BJ (cell line): ENCODE data around the gene MRPL28. TPM values are rescaled to one million over a fixed set of nuclear protein-coding genes. Genes with fewer than 3 reads are reported as not detected.
"Not testable (repeated sequence)": the region's sequence is repeated elsewhere in the genome, so short reads cannot be mapped to it uniquely, and the experiment has no call there.

ENCODE experiments used
- CTCF ChIA-PET: fragments of 350-600 bp; formaldehyde crosslinking; extraction: SDS; loops from one replicate; lab custom pipeline; 2021; ENCODE audit warnings: antibody characterized with exemption, inconsistent platforms; lab: Yijun Ruan, JAX
- POLR2A ChIA-PET: fragments of 300-600 bp; sonication (Branson Sonifier 250); formaldehyde crosslinking; extraction: SDS; loops from one replicate; lab custom pipeline; 2021; ENCODE audit warnings: antibody characterized with exemption; lab: Charles Lee
- DNase-seq: peaks from one replicate; pipeline ENCODE4 v3.0.0-alpha.2; 2011; ENCODE audit warnings: low read depth
- H3K27me3 ChIP-seq: 2 replicates; pipeline ENCODE4 v1.6.0; 2011; ENCODE audit warnings: low read length; ENCODE audit not compliant: control insufficient read depth, insufficient read depth
- H3K36me3 ChIP-seq: 2 replicates; pipeline ENCODE4 v1.5.1; 2011; ENCODE audit warnings: low read length; ENCODE audit not compliant: control insufficient read depth, insufficient read depth
- H3K4me3 ChIP-seq: 2 replicates; pipeline ENCODE4 v1.5.1; 2011; ENCODE audit warnings: low read depth, mild to moderate bottlenecking, control low read depth, low read length
- polyA plus RNA-seq: library from polyadenylated mRNA; depleted of rRNA; stranded (reverse); fragments of >200 nt; gene quantifications from 2 replicates; pipeline ENCODE4 v1.2.3, GENCODE V29; 2011
- TF ChIP-seq, protein P1 (sequence below): IDR thresholded peaks from 2 replicates; pipeline ENCODE4 v1.5.1; 2011; ENCODE audit warnings: low read depth, mild to moderate bottlenecking, control low read depth, inconsistent platforms, low read length, moderate library complexity; ENCODE audit not compliant: insufficient read depth

Gene MRPL28
- polyA plus RNA-seq, 1 experiment: 188 TPM

DNA sequence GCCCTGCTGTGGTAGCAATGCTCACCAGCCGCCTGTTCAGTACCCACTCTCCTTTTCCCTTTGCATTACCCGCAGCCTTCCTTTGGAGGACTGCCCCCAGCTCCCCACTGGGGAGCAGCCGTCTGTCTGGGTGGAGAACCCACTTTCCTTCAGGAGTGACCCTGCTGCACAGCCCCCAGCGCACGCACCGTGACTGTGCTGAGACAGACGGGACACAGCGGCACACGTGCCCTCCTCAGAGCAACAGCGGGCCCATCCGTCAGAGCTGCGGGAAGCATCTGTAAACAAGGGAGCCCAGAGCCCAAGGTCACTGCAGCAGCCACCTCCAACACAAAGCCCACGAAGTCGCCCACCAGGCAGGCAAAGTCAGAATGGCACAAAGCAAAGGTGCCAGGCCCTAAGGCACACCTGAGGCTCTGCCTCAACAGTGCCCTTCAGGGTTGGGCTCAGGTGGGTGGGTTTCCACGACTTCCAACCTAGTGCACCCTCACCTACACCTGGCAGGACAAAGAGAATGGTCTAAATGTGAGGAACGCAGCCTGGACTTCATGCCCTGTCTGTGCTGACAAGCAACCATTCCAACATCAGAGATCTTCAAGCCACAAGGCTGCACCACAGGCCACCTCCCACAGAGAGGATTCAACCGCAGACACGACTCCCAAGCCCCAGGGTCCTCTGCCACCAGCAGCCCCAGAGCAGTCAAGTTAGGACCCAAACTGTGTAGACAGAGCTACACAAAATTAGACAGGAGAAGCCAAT lies 27.7 kb downstream of the MRPL28 start:
- DNase-seq: no peak
- CTCF ChIA-PET: interaction anchor here (0.6 to 1.6 kb wide), 5 partner anchors 9 to 236 kb away, joined by 3 to 6 read pairs (median 3); no protein-coding TSS in a partner anchor
- POLR2A ChIA-PET: no interaction called here
- H3K27me3 ChIP-seq: no peaks in the 10 kb centered on the region
- H3K36me3 ChIP-seq: peaks cover 3% of the 10 kb centered on the region
- TF ChIP-seq, protein P1, sequence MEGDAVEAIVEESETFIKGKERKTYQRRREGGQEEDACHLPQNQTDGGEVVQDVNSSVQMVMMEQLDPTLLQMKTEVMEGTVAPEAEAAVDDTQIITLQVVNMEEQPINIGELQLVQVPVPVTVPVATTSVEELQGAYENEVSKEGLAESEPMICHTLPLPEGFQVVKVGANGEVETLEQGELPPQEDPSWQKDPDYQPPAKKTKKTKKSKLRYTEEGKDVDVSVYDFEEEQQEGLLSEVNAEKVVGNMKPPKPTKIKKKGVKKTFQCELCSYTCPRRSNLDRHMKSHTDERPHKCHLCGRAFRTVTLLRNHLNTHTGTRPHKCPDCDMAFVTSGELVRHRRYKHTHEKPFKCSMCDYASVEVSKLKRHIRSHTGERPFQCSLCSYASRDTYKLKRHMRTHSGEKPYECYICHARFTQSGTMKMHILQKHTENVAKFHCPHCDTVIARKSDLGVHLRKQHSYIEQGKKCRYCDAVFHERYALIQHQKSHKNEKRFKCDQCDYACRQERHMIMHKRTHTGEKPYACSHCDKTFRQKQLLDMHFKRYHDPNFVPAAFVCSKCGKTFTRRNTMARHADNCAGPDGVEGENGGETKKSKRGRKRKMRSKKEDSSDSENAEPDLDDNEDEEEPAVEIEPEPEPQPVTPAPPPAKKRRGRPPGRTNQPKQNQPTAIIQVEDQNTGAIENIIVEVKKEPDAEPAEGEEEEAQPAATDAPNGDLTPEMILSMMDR: no peak
- H3K4me3 ChIP-seq: no peak overlapping the region

- H3K36me3 ChIP-seq, POLR2A ChIA-PET, DNase-seq, H3K4me3 ChIP-seq, H3K27me3 ChIP-seq: not testable (repeated sequence)
- CTCF ChIA-PET: interaction anchor here (1.6 kb wide), 1 partner anchor 235 kb away, joined by 3 read pairs; no protein-coding TSS in a partner anchor
These were observed 28.4 kb downstream of the MRPL28 start for GRCh38 chr16:341974-342336.

- DNase-seq, H3K36me3 ChIP-seq, H3K4me3 ChIP-seq, CTCF ChIA-PET, H3K27me3 ChIP-seq, POLR2A ChIA-PET: not testable (repeated sequence)
These were observed 29.0 kb downstream of the MRPL28 start for GRCh38 chr16:341095-341973.

- ChIA-PET CTCF (no interaction called here), POLR2A (no interaction called here)
- Histone ChIP-seq H3K36me3 (peaks cover 1% of the 10 kb centered on the region; the same call in 1 of the 2 replicates), H3K4me3 (no peak overlapping the region), H3K27me3 (no peaks in the 10 kb centered on the region)
- no peak for DNase-seq
- TF ChIP-seq, protein P1: no peak
These were observed 29.8 kb downstream of the MRPL28 start for GRCh38 chr16:340370-341091.

- ChIA-PET POLR2A (no interaction called here), CTCF (no interaction called here)
- no peak for DNase-seq
- Histone ChIP-seq H3K27me3 (no peaks in the 10 kb centered on the region), H3K36me3 (peaks cover 1% of the 10 kb centered on the region; the same call in 1 of the 2 replicates), H3K4me3 (no peak overlapping the region)
- TF ChIP-seq, protein P1: no peak
These were observed 30.7 kb downstream of the MRPL28 start for GRCh38 chr16:339680-340079.
